Eye (tissue), 1 donor: ENCODE measurements around the gene C1orf159.
A peak's percentile ranks its signal among the peaks of the same experiment; 100 is the strongest.
"Not testable (repeated sequence)": the region's sequence is repeated elsewhere in the genome, so short reads cannot be mapped to it uniquely, and the experiment has no call there.

Experiments
- DNase-seq: peaks from one replicate; pipeline ENCODE4 v3.0.0-alpha.2; 2015

Gene C1orf159

GRCh38 chr1:1148569-1148968 lies 32.7 kb upstream of the C1orf159 start:
- DNase-seq = no peak

- no peak for DNase-seq
Measured at GRCh38 chr1:1148061-1148460, 32.2 kb upstream of the C1orf159 start.

DNA sequence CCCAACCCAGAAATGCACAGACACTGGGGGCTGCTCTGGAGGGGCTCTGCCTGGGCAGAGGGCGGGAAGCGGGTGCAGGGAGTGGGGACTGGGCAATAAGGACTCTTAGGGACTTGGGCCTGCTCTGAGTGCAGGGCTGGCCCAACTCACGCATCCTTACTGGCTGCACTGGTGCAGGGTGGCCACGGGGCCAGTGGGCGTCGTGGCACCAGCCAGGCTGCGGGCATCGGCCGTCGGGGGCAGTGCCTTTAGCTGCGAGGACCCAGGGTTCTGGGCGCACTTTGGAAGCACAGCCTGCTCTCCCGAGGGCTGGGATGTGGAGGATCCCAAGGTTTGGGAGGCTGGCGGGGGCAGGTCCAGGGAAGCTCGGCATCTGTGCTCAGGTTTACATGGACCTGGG lies 30.7 kb upstream of the C1orf159 start:
- DNase-seq = no peak

GRCh38 chr1:1146026-1146425 lies 30.1 kb upstream of the C1orf159 start:
- DNase-seq = no peak

DNA sequence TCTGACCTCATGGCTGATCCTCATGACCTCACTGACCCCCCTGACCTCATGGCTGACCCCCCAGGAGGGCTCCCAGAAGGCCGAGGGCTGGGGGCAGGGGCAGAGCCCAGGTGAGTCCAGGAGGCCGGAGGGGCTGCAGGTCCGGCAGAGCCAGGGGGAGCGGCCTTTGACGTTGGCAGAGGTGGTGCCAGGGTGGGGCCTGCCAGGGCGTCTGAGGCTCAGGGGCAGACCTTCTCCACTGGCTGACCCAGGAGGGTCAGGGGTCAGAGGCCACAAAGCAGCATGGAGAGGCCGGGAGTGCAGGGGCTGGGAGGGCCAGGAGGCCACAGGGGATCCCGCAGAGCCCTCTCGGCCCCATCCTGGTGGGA lies 29.6 kb upstream of the C1orf159 start:
- DNase-seq = no peak

- no peak for DNase-seq
Measured at GRCh38 chr1:1144843-1145546, 29.1 kb upstream of the C1orf159 start.

GRCh38 chr1:1144122-1144842 lies 28.4 kb upstream of the C1orf159 start:
- DNase-seq = peak; percentile 84

- no peak for DNase-seq
Measured at GRCh38 chr1:1143636-1144035, 27.7 kb upstream of the C1orf159 start.

DNA sequence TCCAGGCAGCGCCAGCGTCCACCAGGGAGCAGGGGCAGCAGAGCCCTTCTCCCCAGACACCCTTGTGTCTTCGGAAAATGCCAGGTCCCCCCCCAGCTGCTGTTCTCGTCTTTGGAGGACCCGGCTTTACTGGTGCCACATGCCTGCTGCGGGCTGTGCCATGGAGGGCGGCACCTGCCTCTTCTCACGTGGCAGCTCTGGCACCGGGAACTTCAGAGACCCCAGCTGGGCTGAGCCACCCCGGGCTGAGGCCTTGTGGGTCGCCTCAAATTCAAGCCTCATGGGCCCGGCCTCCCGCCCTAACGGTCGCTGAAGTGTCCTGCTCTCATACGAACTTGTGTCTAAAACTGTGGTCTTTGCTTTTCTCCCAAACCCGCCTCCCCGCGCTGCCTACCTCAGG lies 27.0 kb upstream of the C1orf159 start:
- no peak for DNase-seq

DNA sequence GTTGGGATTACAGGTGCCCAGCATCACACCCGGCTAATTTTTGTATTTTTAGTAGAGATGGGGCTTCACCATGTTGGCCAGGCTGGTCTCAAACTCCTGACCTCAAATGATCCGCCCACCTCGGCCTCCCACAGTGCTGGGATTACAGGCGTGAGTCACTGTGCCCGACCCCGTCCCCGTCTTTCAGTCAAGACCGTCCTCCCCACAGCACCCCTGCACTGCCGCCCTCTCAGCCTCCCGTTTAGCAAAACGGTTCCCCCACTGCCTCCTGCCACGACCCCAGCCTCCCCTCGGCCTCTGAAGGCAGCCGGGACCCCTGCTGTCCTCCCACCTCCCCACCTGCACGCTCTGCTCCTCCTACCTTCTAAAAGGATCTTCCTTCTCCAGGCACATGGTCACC lies 26.5 kb upstream of the C1orf159 start:
- DNase-seq = not testable (repeated sequence)

DNA sequence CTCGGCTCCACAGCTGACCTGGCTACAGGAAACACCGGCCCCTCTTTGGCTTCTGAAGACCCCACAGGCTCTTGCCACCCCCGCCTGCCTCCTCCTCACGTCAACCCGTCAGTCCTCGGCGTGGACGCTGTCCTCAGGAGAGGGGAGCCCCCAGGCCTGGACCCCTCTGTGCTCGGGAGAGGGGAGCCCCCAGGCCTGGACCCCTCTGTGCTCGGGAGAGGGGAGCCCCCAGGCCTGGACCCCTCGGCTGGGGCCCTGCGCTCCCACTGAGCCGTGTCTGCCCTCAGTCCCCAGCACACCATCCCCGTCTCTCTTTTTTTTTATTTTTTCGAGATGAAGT lies 26.0 kb upstream of the C1orf159 start:
- DNase-seq = no peak

DNA sequence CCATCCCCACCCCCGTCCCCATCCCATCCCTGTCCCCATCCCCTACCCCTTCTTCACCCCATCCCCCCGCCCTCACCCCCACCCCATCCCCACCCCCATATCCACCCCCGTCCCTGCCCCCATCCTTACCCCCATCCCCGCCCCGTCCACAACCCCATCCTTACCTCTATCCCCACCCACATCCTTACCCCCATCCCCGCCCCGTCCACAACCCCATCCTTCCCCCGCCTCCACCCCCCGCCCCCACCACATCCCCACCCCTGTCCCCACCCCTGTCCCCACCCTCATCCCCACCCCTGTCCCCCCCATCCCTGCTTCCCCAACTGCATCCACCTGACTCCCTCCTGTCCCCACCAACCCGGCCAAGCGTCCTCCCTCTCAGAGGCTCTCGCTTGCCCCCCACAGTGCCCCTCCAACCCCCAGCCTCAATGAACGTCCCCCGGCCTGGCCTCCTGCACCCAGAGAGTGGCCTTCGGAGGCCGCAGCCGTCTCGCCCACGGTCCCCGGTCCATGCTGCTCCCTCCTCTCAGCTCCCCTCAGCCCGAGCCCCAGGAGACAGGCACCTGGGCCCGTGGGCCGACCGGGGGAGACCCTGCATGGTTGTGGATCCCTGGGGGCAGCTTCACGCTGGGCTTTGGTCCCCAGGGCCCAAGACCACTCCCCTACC lies 25.5 kb upstream of the C1orf159 start:
- DNase-seq = no peak

GRCh38 chr1:1140673-1141072 lies 24.8 kb upstream of the C1orf159 start:
- DNase-seq = no peak

- DNase-seq = no peak
Measured at GRCh38 chr1:1137256-1138045, 21.6 kb upstream of the C1orf159 start.

DNA sequence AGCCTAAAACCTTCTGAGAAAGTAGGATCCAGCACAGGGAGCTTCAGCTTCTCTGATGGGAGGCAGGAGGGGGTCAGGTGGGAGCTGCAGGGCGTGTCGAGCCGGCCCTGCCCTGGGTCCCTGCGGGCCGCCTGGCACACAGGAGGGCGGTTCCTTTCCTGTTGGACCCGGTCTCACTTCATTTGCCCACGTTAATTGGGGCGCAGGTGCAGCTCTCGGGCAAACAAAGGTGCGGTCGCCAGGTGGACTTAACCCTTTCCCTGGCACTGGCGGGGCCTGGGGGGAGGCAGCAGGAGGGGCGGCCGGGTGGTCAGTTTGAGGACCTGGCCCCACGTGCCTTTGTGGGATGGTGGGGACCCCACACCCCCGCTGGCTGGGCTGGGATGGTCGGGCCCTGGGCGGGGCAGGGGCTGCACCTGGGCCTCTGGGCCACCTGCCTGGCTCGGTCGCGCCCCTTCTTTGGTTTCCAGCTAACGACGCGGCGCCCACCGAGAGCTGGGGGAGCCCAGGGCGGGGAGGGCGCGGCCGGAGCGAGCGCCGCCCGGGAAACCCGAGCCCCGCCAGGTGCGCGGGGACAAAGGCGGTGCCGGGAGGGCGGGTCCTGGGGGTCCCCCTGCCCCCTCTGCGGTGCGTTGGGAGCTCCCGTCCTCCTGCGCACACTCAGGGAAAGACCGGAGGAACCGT lies 20.8 kb upstream of the C1orf159 start:
- DNase-seq = no peak

GRCh38 chr1:1135339-1136136 lies 19.6 kb upstream of the C1orf159 start:
- no peak for DNase-seq

DNA sequence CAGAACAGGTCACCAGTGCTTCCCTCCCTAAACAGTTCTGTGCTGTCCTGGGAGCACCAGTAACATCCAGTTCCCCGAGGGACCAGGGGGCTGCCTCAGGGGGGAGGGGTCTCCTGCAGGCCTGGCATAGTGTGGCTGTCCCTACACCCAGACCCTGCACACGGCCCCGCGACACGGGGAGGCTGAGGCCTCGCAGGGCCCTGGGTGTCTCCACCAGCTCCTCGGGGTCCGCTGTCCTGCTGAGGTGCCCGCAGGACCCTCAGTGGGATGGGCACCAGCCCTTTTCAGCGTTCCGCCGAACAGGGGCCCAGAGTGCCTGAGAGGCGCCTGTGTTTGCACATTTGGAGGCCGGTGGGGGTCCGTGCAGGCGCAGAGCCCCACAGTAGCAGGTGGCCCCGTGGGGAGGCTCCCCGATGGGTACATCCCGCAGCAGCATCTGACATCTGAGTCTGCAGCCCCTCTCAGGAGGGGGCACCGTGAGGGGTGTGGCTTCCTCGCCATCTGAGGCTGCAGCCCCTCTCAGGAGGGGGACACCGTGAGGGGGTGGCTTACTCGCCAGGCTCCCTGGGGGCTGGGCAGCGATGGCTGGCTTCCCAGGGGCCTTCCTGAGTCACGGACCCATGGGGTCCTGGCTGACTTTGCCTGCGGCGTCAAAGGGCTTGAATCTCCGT lies 18.5 kb upstream of the C1orf159 start:
- DNase-seq = no peak

GRCh38 chr1:1132956-1133750 lies 17.3 kb upstream of the C1orf159 start:
- no peak for DNase-seq

GRCh38 chr1:1132042-1132950 lies 16.4 kb upstream of the C1orf159 start:
- DNase-seq = no peak
